NCI-H146 treated with DMSO at 0.1 percent for 48 hours (cell line): Measurements from ENCODE around the gene GTSF1L.

Experiments
- DNase-seq: peaks from one replicate; lab custom pipeline; 2025; ENCODE audit not compliant: unreplicated experiment; lab: John Stamatoyannopoulos, UW

GTSF1L gene

GRCh38 chr20:43716757-43717615, 9.8 kb downstream of the GTSF1L start:
- no peak for DNase-seq

- DNase-seq, result no peak
Observed at GRCh38 chr20:43716123-43716522, 10.7 kb downstream of the GTSF1L start.

GRCh38 chr20:43715511-43715910, 11.3 kb downstream of the GTSF1L start:
- no peak for DNase-seq

- DNase-seq, result no peak
Observed at GRCh38 chr20:43715044-43715443, 11.8 kb downstream of the GTSF1L start.

GRCh38 chr20:43711098-43711654, 15.6 kb downstream of the GTSF1L start:
- DNase-seq, result no peak

GRCh38 chr20:43710370-43711044, 16.3 kb downstream of the GTSF1L start:
- no peak for DNase-seq

- no peak for DNase-seq
Observed at GRCh38 chr20:43702502-43702901, 24.3 kb downstream of the GTSF1L start.

GRCh38 chr20:43700627-43701026, 26.2 kb downstream of the GTSF1L start:
- no peak for DNase-seq

- no peak for DNase-seq
Observed at GRCh38 chr20:43699941-43700565, 26.7 kb downstream of the GTSF1L start.

GRCh38 chr20:43695571-43695970, 31.2 kb downstream of the GTSF1L start:
- no peak for DNase-seq

GRCh38 chr20:43694763-43695162, 32.0 kb downstream of the GTSF1L start:
- no peak for DNase-seq

GRCh38 chr20:43691928-43692524, 34.8 kb downstream of the GTSF1L start:
- peak; percentile 8 for DNase-seq

GRCh38 chr20:43690943-43691598, 35.7 kb downstream of the GTSF1L start:
- DNase-seq, result no peak

GRCh38 chr20:43689165-43689564, 37.6 kb downstream of the GTSF1L start:
- no peak for DNase-seq

- DNase-seq, result no peak
Observed at GRCh38 chr20:43686820-43687219, 40.0 kb downstream of the GTSF1L start.

- no peak for DNase-seq
Observed at GRCh38 chr20:43682446-43682845, 44.4 kb downstream of the GTSF1L start.

- peak; percentile 81 for DNase-seq
Observed at GRCh38 chr20:43681991-43682410, 44.8 kb downstream of the GTSF1L start.

GRCh38 chr20:43681468-43681942, 45.3 kb downstream of the GTSF1L start:
- peak; percentile 86 for DNase-seq

GRCh38 chr20:43680981-43681380, 45.8 kb downstream of the GTSF1L start:
- DNase-seq, result no peak

- DNase-seq, result no peak
Observed at GRCh38 chr20:43676368-43676767, 50.4 kb downstream of the GTSF1L start.
